HL-60 (cell line): Measurements from ENCODE around the gene OOEP.
"Not testable (repeated sequence)": the region's sequence is repeated elsewhere in the genome, so short reads cannot be mapped to it uniquely, and the experiment has no call there.

Experiments
- DNase-seq, 2 experiments: peaks; one replicate each; pipeline ENCODE4 v3.0.0-alpha.2; 2010 to 2020; ENCODE audit warnings: low read depth in 1 of 2, low spot score in 1 of 2
- H3K27ac ChIP-seq: fragments of 250-450 bp; sonication (Bioruptor Pico); replicated peaks from 2 replicates; pipeline ENCODE4 v1.5.1; 2020; ENCODE audit warnings: mild to moderate bottlenecking, moderate library complexity
- H3K27me3 ChIP-seq: fragments of 250-450 bp; sonication (Bioruptor Pico); 2 replicates; pipeline ENCODE4 v1.5.1; 2021; ENCODE audit warnings: mild to moderate bottlenecking, moderate library complexity; ENCODE audit not compliant: insufficient read depth, poor library complexity, severe bottlenecking
- H3K4me3 ChIP-seq: replicated peaks from 2 replicates; pipeline ENCODE4 v1.5.1; 2011; ENCODE audit warnings: mild to moderate bottlenecking, control low read depth, low read length; ENCODE audit not compliant: insufficient read depth
- GABPA ChIP-seq: IDR thresholded peaks from 2 replicates; pipeline ENCODE4 v1.6.1; 2012; ENCODE audit warnings: low read depth
- POLR2AphosphoS5 ChIP-seq: IDR thresholded peaks from 2 replicates; pipeline ENCODE4 v1.6.1; 2012; ENCODE audit warnings: low read depth
- SPI1 ChIP-seq: IDR thresholded peaks from 2 replicates; pipeline ENCODE4 v1.6.1; 2012; ENCODE audit warnings: low read depth, mild to moderate bottlenecking, borderline replicate concordance
- TF ChIP-seq, protein P1 (sequence below): IDR thresholded peaks from one replicate; pipeline ENCODE4 v1.5.1; 2011; ENCODE audit warnings: low read length, control low read depth, inconsistent platforms; ENCODE audit not compliant: insufficient read depth
- TF ChIP-seq, protein P2 (sequence below): IDR thresholded peaks from 2 replicates; pipeline ENCODE4 v1.6.1; 2012; ENCODE audit warnings: low read depth; ENCODE audit not compliant: insufficient replicate concordance

OOEP gene

DNA sequence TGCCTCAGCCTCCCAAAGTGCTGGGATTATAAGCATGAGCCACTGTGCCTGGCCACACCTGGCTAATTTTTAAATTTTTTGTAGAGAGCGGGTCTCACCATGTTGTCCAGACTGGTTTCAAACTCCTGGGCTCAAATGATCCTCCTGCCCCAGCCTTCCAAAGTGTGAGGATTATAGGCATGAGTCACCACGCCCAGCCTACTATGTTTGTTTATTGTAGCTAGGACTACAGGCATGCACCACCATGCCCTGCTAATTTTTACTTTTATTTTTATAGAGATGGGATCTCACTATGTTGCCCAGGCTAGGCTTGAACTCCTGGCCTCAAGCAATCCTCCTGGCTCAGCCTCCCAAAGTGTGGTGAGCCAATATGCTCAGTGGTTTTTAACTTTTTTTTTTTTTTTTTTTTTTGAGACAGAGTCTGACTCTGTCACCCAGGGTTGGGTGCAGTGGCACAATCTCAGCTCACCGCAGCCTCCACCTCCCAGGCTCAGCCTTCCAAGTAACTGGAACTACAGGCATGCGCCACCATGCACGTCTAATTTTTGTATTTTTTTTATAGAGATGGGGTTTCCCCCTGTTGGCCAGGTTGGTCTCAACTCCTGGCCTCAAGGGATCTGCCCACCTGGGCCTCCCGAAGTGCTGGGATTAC lies 12.9 kb upstream of the OOEP start:
- no peak for DNase-seq
- no peaks in the 10 kb centered on the region for H3K27me3 ChIP-seq
- TF ChIP-seq, protein P1, sequence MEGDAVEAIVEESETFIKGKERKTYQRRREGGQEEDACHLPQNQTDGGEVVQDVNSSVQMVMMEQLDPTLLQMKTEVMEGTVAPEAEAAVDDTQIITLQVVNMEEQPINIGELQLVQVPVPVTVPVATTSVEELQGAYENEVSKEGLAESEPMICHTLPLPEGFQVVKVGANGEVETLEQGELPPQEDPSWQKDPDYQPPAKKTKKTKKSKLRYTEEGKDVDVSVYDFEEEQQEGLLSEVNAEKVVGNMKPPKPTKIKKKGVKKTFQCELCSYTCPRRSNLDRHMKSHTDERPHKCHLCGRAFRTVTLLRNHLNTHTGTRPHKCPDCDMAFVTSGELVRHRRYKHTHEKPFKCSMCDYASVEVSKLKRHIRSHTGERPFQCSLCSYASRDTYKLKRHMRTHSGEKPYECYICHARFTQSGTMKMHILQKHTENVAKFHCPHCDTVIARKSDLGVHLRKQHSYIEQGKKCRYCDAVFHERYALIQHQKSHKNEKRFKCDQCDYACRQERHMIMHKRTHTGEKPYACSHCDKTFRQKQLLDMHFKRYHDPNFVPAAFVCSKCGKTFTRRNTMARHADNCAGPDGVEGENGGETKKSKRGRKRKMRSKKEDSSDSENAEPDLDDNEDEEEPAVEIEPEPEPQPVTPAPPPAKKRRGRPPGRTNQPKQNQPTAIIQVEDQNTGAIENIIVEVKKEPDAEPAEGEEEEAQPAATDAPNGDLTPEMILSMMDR: no peak
- TF ChIP-seq GABPA (no peak), POLR2AphosphoS5 (no peak), SPI1 (no peak)
- TF ChIP-seq, protein P2, sequence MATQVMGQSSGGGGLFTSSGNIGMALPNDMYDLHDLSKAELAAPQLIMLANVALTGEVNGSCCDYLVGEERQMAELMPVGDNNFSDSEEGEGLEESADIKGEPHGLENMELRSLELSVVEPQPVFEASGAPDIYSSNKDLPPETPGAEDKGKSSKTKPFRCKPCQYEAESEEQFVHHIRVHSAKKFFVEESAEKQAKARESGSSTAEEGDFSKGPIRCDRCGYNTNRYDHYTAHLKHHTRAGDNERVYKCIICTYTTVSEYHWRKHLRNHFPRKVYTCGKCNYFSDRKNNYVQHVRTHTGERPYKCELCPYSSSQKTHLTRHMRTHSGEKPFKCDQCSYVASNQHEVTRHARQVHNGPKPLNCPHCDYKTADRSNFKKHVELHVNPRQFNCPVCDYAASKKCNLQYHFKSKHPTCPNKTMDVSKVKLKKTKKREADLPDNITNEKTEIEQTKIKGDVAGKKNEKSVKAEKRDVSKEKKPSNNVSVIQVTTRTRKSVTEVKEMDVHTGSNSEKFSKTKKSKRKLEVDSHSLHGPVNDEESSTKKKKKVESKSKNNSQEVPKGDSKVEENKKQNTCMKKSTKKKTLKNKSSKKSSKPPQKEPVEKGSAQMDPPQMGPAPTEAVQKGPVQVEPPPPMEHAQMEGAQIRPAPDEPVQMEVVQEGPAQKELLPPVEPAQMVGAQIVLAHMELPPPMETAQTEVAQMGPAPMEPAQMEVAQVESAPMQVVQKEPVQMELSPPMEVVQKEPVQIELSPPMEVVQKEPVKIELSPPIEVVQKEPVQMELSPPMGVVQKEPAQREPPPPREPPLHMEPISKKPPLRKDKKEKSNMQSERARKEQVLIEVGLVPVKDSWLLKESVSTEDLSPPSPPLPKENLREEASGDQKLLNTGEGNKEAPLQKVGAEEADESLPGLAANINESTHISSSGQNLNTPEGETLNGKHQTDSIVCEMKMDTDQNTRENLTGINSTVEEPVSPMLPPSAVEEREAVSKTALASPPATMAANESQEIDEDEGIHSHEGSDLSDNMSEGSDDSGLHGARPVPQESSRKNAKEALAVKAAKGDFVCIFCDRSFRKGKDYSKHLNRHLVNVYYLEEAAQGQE: no peak
- no peak overlapping the region for H3K4me3 ChIP-seq
- no peak overlapping the region for H3K27ac ChIP-seq

DNA sequence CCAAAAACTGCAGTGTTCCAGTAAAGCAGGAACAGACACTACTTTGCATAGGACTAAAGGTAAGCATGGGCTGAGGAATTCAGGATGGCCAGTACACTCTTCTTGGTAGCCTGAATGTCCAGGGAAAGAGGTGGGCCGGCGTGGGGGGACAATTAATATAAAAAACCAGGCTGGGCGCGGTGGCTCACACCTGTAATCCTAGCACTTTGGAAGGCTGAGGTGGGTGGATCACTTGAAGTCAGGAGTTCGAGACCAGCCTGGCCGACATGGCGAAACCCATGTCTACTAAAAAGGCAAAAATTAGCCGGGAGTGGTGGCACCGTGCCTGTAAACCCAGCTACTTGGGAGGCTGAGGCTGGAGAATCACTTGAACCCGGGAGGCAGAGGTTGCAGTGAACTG lies 11.8 kb upstream of the OOEP start:
- not testable (repeated sequence) for H3K4me3 ChIP-seq, DNase-seq, H3K27ac ChIP-seq, H3K27me3 ChIP-seq

DNA sequence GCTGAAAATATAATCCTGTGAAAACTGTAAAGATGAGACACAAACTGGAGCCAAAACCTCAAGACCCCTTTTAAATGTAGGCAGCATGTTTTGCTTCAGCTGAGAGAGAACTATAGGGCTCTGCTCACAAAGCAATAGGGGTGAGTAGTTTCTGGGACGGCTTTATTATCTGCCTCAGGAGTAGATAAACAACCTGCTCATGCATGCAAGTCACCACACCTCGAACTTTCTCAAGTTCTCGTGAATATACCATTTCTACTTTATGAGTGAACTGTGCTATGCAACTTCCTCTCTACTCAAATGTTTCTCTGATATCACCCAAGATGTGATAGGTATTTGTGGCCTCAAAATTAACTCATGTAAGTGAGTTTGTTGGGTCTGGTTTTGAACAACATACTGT lies 7.5 kb upstream of the OOEP start:
- Histone ChIP-seq H3K27me3 (no peaks in the 10 kb centered on the region), H3K4me3 (no peak overlapping the region), H3K27ac (no peak overlapping the region)
- TF ChIP-seq GABPA (no peak), SPI1 (no peak), POLR2AphosphoS5 (no peak)
- TF ChIP-seq, protein P1: no peak
- TF ChIP-seq, protein P2: no peak
- no peak for DNase-seq

DNA sequence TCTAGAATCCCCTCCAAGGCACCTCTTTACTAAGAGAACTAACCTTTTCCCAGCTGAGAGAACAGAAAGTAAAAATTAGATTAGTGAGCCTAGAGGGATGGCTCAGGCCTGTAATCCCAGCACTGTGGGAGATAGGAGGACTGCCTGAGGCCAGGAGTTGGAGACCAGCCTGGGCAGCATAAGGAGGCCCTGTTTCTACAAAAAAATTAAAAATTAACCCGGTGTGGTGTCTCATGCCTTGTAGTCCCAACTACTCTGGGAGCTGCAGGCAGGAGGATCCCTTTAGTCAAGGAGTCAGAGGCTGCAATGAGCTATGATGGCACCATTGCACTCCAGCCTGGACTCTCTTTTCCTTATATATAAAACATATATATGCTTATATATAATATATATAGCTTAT lies 5.5 kb upstream of the OOEP start:
- H3K27me3 ChIP-seq: no peaks in the 10 kb centered on the region
- H3K27ac ChIP-seq: no peak overlapping the region
- TF ChIP-seq, protein P1: no peak
- TF ChIP-seq SPI1 (no peak), POLR2AphosphoS5 (no peak), GABPA (no peak)
- TF ChIP-seq, protein P2: no peak
- no peak overlapping the region for H3K4me3 ChIP-seq
- DNase-seq: no peak
